Heart left ventricle (tissue), 16 donors: Measurements from ENCODE around the gene TP53TG5. TPM values are rescaled to one million over a fixed set of nuclear protein-coding genes. Genes with fewer than 3 reads are reported as not detected.

Experiments
- ATAC-seq, 4 donors: fragments of 200-7000 bp; cut with Tn5 transposase; one replicate each; pipeline ENCODE4 v1.9.1; 2020 to 2022; ENCODE audit warnings: moderate library complexity in 4 of 4, mild to moderate bottlenecking in 3 of 4, moderate number of reproducible peaks in 1 of 4
- DNase-seq, 5 donors: peaks; one replicate each; pipeline ENCODE4 v3.0.0-alpha.2; 2020
- H3K27ac ChIP-seq, 12 donors: fragments of 200-600 bp; sonication (generic) in 4 of 12; one replicate each; pipeline versions ENCODE4 v1.5.0 to v1.8.0; 2016 to 2022; ENCODE audit warnings: mild to moderate bottlenecking in 2 of 12
- H3K27me3 ChIP-seq, 9 donors: fragments of 200-600 bp; sonication (generic) in 2 of 9; one replicate each; pipeline versions ENCODE4 v1.5.1 to v1.8.0; 2016 to 2022; ENCODE audit warnings: mild to moderate bottlenecking in 3 of 9
- H3K36me3 ChIP-seq, 9 donors: fragments of 200-600 bp; sonication (generic) in 2 of 9; one replicate each; pipeline versions ENCODE4 v1.5.0 to v1.8.0; 2018 to 2022; ENCODE audit warnings: mild to moderate bottlenecking in 2 of 9
- H3K4me1 ChIP-seq, 12 donors: fragments of 200-600 bp; sonication (generic) in 4 of 12; one replicate each; pipeline versions ENCODE4 v1.5.0 to v1.8.0; 2016 to 2022; ENCODE audit warnings: mild to moderate bottlenecking in 3 of 12
- H3K4me3 ChIP-seq, 12 donors: fragments of 200-600 bp; sonication (generic) in 4 of 12; one replicate each; pipeline versions ENCODE4 v1.5.0 to v1.8.0; 2017 to 2022; ENCODE audit warnings: mild to moderate bottlenecking in 9 of 12, moderate library complexity in 4 of 12
- H3K9me3 ChIP-seq, 12 donors: fragments of 200-600 bp; sonication (generic) in 4 of 12; one replicate each; pipeline versions ENCODE4 v1.5.0 to v1.8.0; 2016 to 2022; ENCODE audit warnings: mild to moderate bottlenecking in 1 of 12
- CTCF ChIP-seq, 12 donors: fragments of 200-600 bp; sonication (generic) in 4 of 12; IDR thresholded peaks; one replicate each; pipeline versions ENCODE4 v1.5.0 to v1.8.0; 2018 to 2022; ENCODE audit warnings: antibody characterized with exemption in 12 of 12, mild to moderate bottlenecking in 5 of 12
- POLR2A ChIP-seq, 2 donors: fragments of 450-650 bp; IDR thresholded peaks; one replicate each; pipeline ENCODE4 v1.6.1; 2017; ENCODE audit warnings: antibody characterized with exemption in 2 of 2, mild to moderate bottlenecking in 2 of 2, moderate library complexity in 2 of 2
- WGBS, 4 donors: extraction: QIAGEN DNeasy Blood & Tissue Kit in 2 of 4; methylation state at CpG; one replicate each; pipeline versions ENCODE4 v1.1.5 to v1.1.7; 2013 to 2018; 5-methylcytosine and 5-hydroxymethylcytosine counted together
- intact Hi-C, 10 donors: fragments of 100-400 bp; cut with DNase I; formaldehyde crosslinking; loops; one replicate each; pipeline versions ENCODE4 v1.11.1 to v1.14.2; 2022
- long read RNA-seq, 3 donors: library from polyadenylated mRNA; unstranded; transcript quantifications; one replicate each; pipeline ENCODE4 v2.0.0, GENCODE V29; 2020 to 2021
- polyA plus RNA-seq, 2 donors: library from polyadenylated mRNA; stranded (reverse); fragments of 200-250 nt; gene quantifications; one replicate each; pipeline ENCODE4 v1.2.3, GENCODE V29; 2013
- total RNA-seq, 9 donors: library from RNA; depleted of rRNA in 2 of 9; stranded (reverse); fragments of >200 nt in 2 of 9; fragmentation: NEBNext Ultra II Directional in 3 of 9; extraction: Animal tissue kit (Norgen Biotek cat#: 25700) in 3 of 9; gene quantifications; one replicate each; pipeline versions ENCODE4 v1.1.0 to v1.2.4, GENCODE V29; 2016 to 2023
- donor health status: ischemic (EF 13 %, LVEDD 7.1; RV severe dilation, severe dysfunction).
- donor health status: healthy with polysubstance abuse.
- donor health status: DM: no; HTN: yes; CAD: no.
- donor health status: DM: no; HTN: no; CAD: no.
- donor health status: ischemic (EF 25% LVEDD 6.9; RV normal size, moderate dysfunction).
- donor health status: ischemic (EF 25% LVEDD 5.7; RV mildly dilated, moderate dysfunction).
- donor health status: healthy.
- donor health status: DM: yes; HTN: yes; CAD: no.
- donor health status: ischemic (EF 35%, LVEDD 5.7; RV mildly dilated, moderate dysfunction).
- donor health status: nonischemic (EF 11% LVEDD 7.7; RV severe dilation, severe dysfunction).
- donor health status: DM: yes; HTN: yes; CAD: no.
- donor health status: PGD.
- donor health status: ischemic (EF 29% LVEDD 5.4; RV normal size, mild dysfunction).
- donor health status: nonischemic (EF 23%, LVEDD 6.1; RV moderate dilation, normal function).

The TP53TG5 gene
- 1 to 10 TPM in 2 of 9 donors, under 1 TPM in 5, not detected in 2; 0.32 to 3.2 (median 0.76) TPM for total RNA-seq
- polyA plus RNA-seq = 1 to 10 TPM in 1 of 2 donors, under 1 TPM in 1; 0.40 to 1.5 TPM
- long read RNA-seq, donor 1, partial matches to known transcripts = 0 of 1 reads
- long read RNA-seq, donor 1, other reads (novel, unspliced or antisense) = 1 of 1 reads
- long read RNA-seq, donor 2, partial matches to known transcripts = 0 of 3 reads
- long read RNA-seq, donor 2, other reads (novel, unspliced or antisense) = 3 of 3 reads
- long read RNA-seq, donor 3, partial matches to known transcripts = 0 of 2 reads
- long read RNA-seq, donor 3, other reads (novel, unspliced or antisense) = 2 of 2 reads

GRCh38 chr20:45378191-45378590, at the start of gene TP53TG5:
Gene TP53TG5, minus strand, starts transcription at chr20:45378325. Its CDS starts 89 bp downstream, at chr20:45378236.
- H3K9me3 ChIP-seq = no peaks in the 10 kb centered on the region
- no peak for TF ChIP-seq POLR2A (IDR thresholded peaks at IDR 0.05)
- no peak for TF ChIP-seq CTCF (IDR thresholded peaks at IDR 0.05)
- ATAC-seq = no peak
- peaks cover 0 to 9% (median 5%) of the 10 kb centered on the region in 12 donors for H3K4me1 ChIP-seq
- no peak within 1 kb of the TSS for H3K4me3 ChIP-seq
- 81 to 100% (median 86%) methylated on average over 1 of the region's 1 CpG for WGBS, 4 donors
- H3K36me3 ChIP-seq = peaks cover 0 to 12% (median 0%) of the 10 kb centered on the region in 9 donors
- no peak for DNase-seq
- no peaks in the 10 kb centered on the region for H3K27me3 ChIP-seq
- intact Hi-C loops = loop anchor here in 1 of 10 donors (2.0 kb wide), 1 partner anchor 25 kb away; no protein-coding TSS in a partner anchor
- no peak within 1 kb of the TSS for H3K27ac ChIP-seq

GRCh38 chr20:45427236-45428149, 49.4 kb upstream of the TP53TG5 start:
- no peak overlapping the region for H3K4me3 ChIP-seq
- intact Hi-C loops = no loop called here
- 53 to 66% (median 56%) methylated on average over 14 of the region's 14 CpGs for WGBS, 4 donors
- no peaks in the 10 kb centered on the region for H3K9me3 ChIP-seq
- peaks cover 0 to 12% (median 0%) of the 10 kb centered on the region in 12 donors for H3K4me1 ChIP-seq
- ATAC-seq = peak in 3 of 4 donors; percentile 48 to 73 (median 66)
- no peaks in the 10 kb centered on the region for H3K27me3 ChIP-seq
- H3K27ac ChIP-seq = no peak overlapping the region
- DNase-seq = peak in 1 of 5 donors; percentile 52
- H3K36me3 ChIP-seq = peaks cover 0 to 49% (median 36%) of the 10 kb centered on the region in 9 donors
- TF ChIP-seq POLR2A (IDR thresholded peaks at IDR 0.05) (no peak), CTCF (IDR thresholded peaks at IDR 0.05) (peak in 1 of 12 donors; percentile 8)

GRCh38 chr20:45426320-45427016, 48.3 kb upstream of the TP53TG5 start:
- peaks cover 0 to 53% (median 47%) of the 10 kb centered on the region in 9 donors for H3K36me3 ChIP-seq
- H3K4me1 ChIP-seq = peaks cover 0 to 12% (median 0%) of the 10 kb centered on the region in 12 donors
- no peak overlapping the region for H3K4me3 ChIP-seq
- H3K27me3 ChIP-seq = no peaks in the 10 kb centered on the region
- H3K27ac ChIP-seq = no peak overlapping the region
- no peaks in the 10 kb centered on the region for H3K9me3 ChIP-seq
- intact Hi-C loops = no loop called here
- TF ChIP-seq POLR2A (IDR thresholded peaks at IDR 0.05) = no peak
- TF ChIP-seq CTCF (IDR thresholded peaks at IDR 0.05) = no peak
- ATAC-seq = peak in 3 of 4 donors; percentile 7 to 23 (median 19)
- no peak for DNase-seq
- WGBS, 4 donors = 85 to 91% (median 87%) methylated on average over 5 of the region's 5 CpGs
